Measurements from ENCODE around the gene ALG13. TPM values are rescaled to one million over a fixed set of nuclear protein-coding genes. Genes with fewer than 3 reads are reported as not detected.
"Not testable (repeated sequence)": the region's sequence is repeated elsewhere in the genome, so short reads cannot be mapped to it uniquely, and the experiment has no call there.

ALG13 gene
- 10 to 100 TPM; 36.7 to 42.9 (median 39.6) TPM for total RNA-seq

GRCh38 chrX:111680988-111681779 is at the start of gene ALG13:
Gene ALG13, plus strand, starts transcription at chrX:111681170. Its CDS starts 49 bp downstream, at chrX:111681219.
- WGBS, 2 donors: 0 to 15% methylated on average over 41 to 59 of the region's 69 CpGs
- peak; percentile 82 to 97 for DNase-seq (ENCODE audit: low spot score in 2 of 2)
- no peak for TF ChIP-seq CTCF (IDR thresholded peaks at IDR 0.05)
- no peak for TF ChIP-seq POLR2A (IDR thresholded peaks at IDR 0.05)
- peak within 1 kb of the TSS; percentile 48 for H3K4me3 ChIP-seq (ENCODE audit: low read depth, poor library complexity, severe bottlenecking)
- intact Hi-C loops (cut with DNase I; ENCODE audit: low total_unique reads): no loop called here

GRCh38 chrX:111634823-111635729 is 45.9 kb upstream of the ALG13 start:
- TF ChIP-seq POLR2A (IDR thresholded peaks at IDR 0.05): no peak
- no peak for TF ChIP-seq CTCF (IDR thresholded peaks at IDR 0.05)
- intact Hi-C loops (cut with DNase I; ENCODE audit: low total_unique reads): no loop called here
- no peak for DNase-seq (ENCODE audit: low spot score in 2 of 2)
- no peak overlapping the region for H3K4me3 ChIP-seq (ENCODE audit: low read depth, poor library complexity, severe bottlenecking)
- 46 to 73% methylated on average over 1 of the region's 1 CpG for WGBS, 2 donors

GRCh38 chrX:111641969-111642368 is 39.0 kb upstream of the ALG13 start:
- TF ChIP-seq CTCF (IDR thresholded peaks at IDR 0.05): no peak
- TF ChIP-seq POLR2A (IDR thresholded peaks at IDR 0.05): no peak
- no peak for DNase-seq (ENCODE audit: low spot score in 2 of 2)
- H3K4me3 ChIP-seq (ENCODE audit: low read depth, poor library complexity, severe bottlenecking): no peak overlapping the region
- WGBS, 2 donors: 74 to 86% methylated on average over 3 of the region's 3 CpGs
- intact Hi-C loops (cut with DNase I; ENCODE audit: low total_unique reads): no loop called here

GRCh38 chrX:111645165-111645564 is 35.8 kb upstream of the ALG13 start:
- 85 to 92% methylated on average over 3 of the region's 3 CpGs for WGBS, 2 donors
- intact Hi-C loops (cut with DNase I; ENCODE audit: low total_unique reads); H3K4me3 ChIP-seq (ENCODE audit: low read depth, poor library complexity, severe bottlenecking); DNase-seq (ENCODE audit: low spot score in 2 of 2): not testable (repeated sequence)

GRCh38 chrX:111645607-111646006 is 35.4 kb upstream of the ALG13 start:
- no peak for DNase-seq (ENCODE audit: low spot score in 2 of 2)
- intact Hi-C loops (cut with DNase I; ENCODE audit: low total_unique reads): no loop called here
- no peak overlapping the region for H3K4me3 ChIP-seq (ENCODE audit: low read depth, poor library complexity, severe bottlenecking)
- no peak for TF ChIP-seq CTCF (IDR thresholded peaks at IDR 0.05)
- TF ChIP-seq POLR2A (IDR thresholded peaks at IDR 0.05): no peak

- H3K4me3 ChIP-seq (ENCODE audit: low read depth, poor library complexity, severe bottlenecking): no peak overlapping the region
- WGBS, 2 donors: 92 to 95% methylated on average over 1 of the region's 1 CpG
- TF ChIP-seq CTCF (IDR thresholded peaks at IDR 0.05) (no peak), POLR2A (IDR thresholded peaks at IDR 0.05) (no peak)
- intact Hi-C loops (cut with DNase I; ENCODE audit: low total_unique reads): no loop called here
- DNase-seq (ENCODE audit: low spot score in 2 of 2): no peak
Measured at GRCh38 chrX:111646515-111646914, 34.5 kb upstream of the ALG13 start.
